ENCODE results near the gene RGCC.

The RGCC gene

GRCh38 chr13:41453620-41454019 lies 3.7 kb upstream of the RGCC start:
- Histone ChIP-seq H3K36me3 (ENCODE audit: insufficient read depth, low read length) (no peaks in the 10 kb centered on the region), H3K9ac (ENCODE audit: low read depth, low read length) (no peak overlapping the region), H3K9me3 (ENCODE audit: insufficient read depth, low read depth, low read length) (no peaks in the 10 kb centered on the region), H3K27ac (ENCODE audit: low read depth, low read length) (no peak overlapping the region), H3K27me3 (ENCODE audit: insufficient read depth, low read length) (peaks cover 59% of the 10 kb centered on the region), H3K4me1 (ENCODE audit: insufficient read depth, low read length) (no peaks in the 10 kb centered on the region), H3K4me3 (ENCODE audit: low read length) (no peak overlapping the region)
- 98% methylated on average over 6 of the region's 7 CpGs for WGBS

- 90% methylated on average over 21 of the region's 22 CpGs for WGBS
- H3K27ac ChIP-seq (ENCODE audit: low read depth, low read length): no peak overlapping the region
- H3K27me3 ChIP-seq (ENCODE audit: insufficient read depth, low read length): peaks cover 65% of the 10 kb centered on the region
- H3K4me1 ChIP-seq (ENCODE audit: insufficient read depth, low read length): no peaks in the 10 kb centered on the region
- H3K9ac ChIP-seq (ENCODE audit: low read depth, low read length): no peak overlapping the region
- no peaks in the 10 kb centered on the region for H3K9me3 ChIP-seq (ENCODE audit: insufficient read depth, low read depth, low read length)
- no peak overlapping the region for H3K4me3 ChIP-seq (ENCODE audit: low read length)
- H3K36me3 ChIP-seq (ENCODE audit: insufficient read depth, low read length): no peaks in the 10 kb centered on the region
Observed at GRCh38 chr13:41454170-41454569, 3.2 kb upstream of the RGCC start.

- Histone ChIP-seq H3K4me1 (ENCODE audit: insufficient read depth, low read length) (no peaks in the 10 kb centered on the region), H3K27ac (ENCODE audit: low read depth, low read length) (no peak overlapping the region), H3K4me3 (ENCODE audit: low read length) (no peak overlapping the region), H3K9me3 (ENCODE audit: insufficient read depth, low read depth, low read length) (no peaks in the 10 kb centered on the region), H3K27me3 (ENCODE audit: insufficient read depth, low read length) (peaks cover 78% of the 10 kb centered on the region), H3K9ac (ENCODE audit: low read depth, low read length) (no peak overlapping the region), H3K36me3 (ENCODE audit: insufficient read depth, low read length) (no peaks in the 10 kb centered on the region)
- WGBS: 41% methylated on average over 19 of the region's 19 CpGs
Observed at GRCh38 chr13:41455725-41456419, 1.5 kb upstream of the RGCC start.

- peak overlapping the region; percentile 59 for H3K4me3 ChIP-seq (ENCODE audit: low read length)
- 1% methylated on average over 53 of the region's 56 CpGs for WGBS
- no peaks in the 10 kb centered on the region for H3K36me3 ChIP-seq (ENCODE audit: insufficient read depth, low read length)
- no peak overlapping the region for H3K27ac ChIP-seq (ENCODE audit: low read depth, low read length)
- peaks cover 75% of the 10 kb centered on the region for H3K27me3 ChIP-seq (ENCODE audit: insufficient read depth, low read length)
- H3K4me1 ChIP-seq (ENCODE audit: insufficient read depth, low read length): no peaks in the 10 kb centered on the region
- H3K9ac ChIP-seq (ENCODE audit: low read depth, low read length): no peak overlapping the region
- H3K9me3 ChIP-seq (ENCODE audit: insufficient read depth, low read depth, low read length): no peaks in the 10 kb centered on the region
Observed at GRCh38 chr13:41457589-41458186, 338 bp downstream of the RGCC start.

- Histone ChIP-seq H3K9ac (ENCODE audit: low read depth, low read length) (no peak overlapping the region), H3K27ac (ENCODE audit: low read depth, low read length) (no peak overlapping the region), H3K4me1 (ENCODE audit: insufficient read depth, low read length) (no peaks in the 10 kb centered on the region), H3K9me3 (ENCODE audit: insufficient read depth, low read depth, low read length) (no peaks in the 10 kb centered on the region), H3K4me3 (ENCODE audit: low read length) (peak overlapping the region; percentile 59), H3K36me3 (ENCODE audit: insufficient read depth, low read length) (no peaks in the 10 kb centered on the region), H3K27me3 (ENCODE audit: insufficient read depth, low read length) (peaks cover 73% of the 10 kb centered on the region)
- WGBS: 4% methylated on average over 50 of the region's 50 CpGs
Observed at GRCh38 chr13:41458187-41458760, 924 bp downstream of the RGCC start.

GRCh38 chr13:41458761-41459431 lies 1.5 kb downstream of the RGCC start:
- H3K27ac ChIP-seq (ENCODE audit: low read depth, low read length): no peak overlapping the region
- H3K36me3 ChIP-seq (ENCODE audit: insufficient read depth, low read length): no peaks in the 10 kb centered on the region
- H3K9me3 ChIP-seq (ENCODE audit: insufficient read depth, low read depth, low read length): no peaks in the 10 kb centered on the region
- no peak overlapping the region for H3K9ac ChIP-seq (ENCODE audit: low read depth, low read length)
- peaks cover 69% of the 10 kb centered on the region for H3K27me3 ChIP-seq (ENCODE audit: insufficient read depth, low read length)
- H3K4me3 ChIP-seq (ENCODE audit: low read length): peak overlapping the region; percentile 59
- 58% methylated on average over 4 of the region's 4 CpGs for WGBS
- H3K4me1 ChIP-seq (ENCODE audit: insufficient read depth, low read length): no peaks in the 10 kb centered on the region

- no peaks in the 10 kb centered on the region for H3K4me1 ChIP-seq (ENCODE audit: insufficient read depth, low read length)
- H3K36me3 ChIP-seq (ENCODE audit: insufficient read depth, low read length): no peaks in the 10 kb centered on the region
- no peak overlapping the region for H3K9ac ChIP-seq (ENCODE audit: low read depth, low read length)
- no peak overlapping the region for H3K4me3 ChIP-seq (ENCODE audit: low read length)
- 84% methylated on average over 7 of the region's 7 CpGs for WGBS
- H3K9me3 ChIP-seq (ENCODE audit: insufficient read depth, low read depth, low read length): no peaks in the 10 kb centered on the region
- H3K27ac ChIP-seq (ENCODE audit: low read depth, low read length): no peak overlapping the region
- peaks cover 62% of the 10 kb centered on the region for H3K27me3 ChIP-seq (ENCODE audit: insufficient read depth, low read length)
Observed at GRCh38 chr13:41459432-41460073, 2.2 kb downstream of the RGCC start.

GRCh38 chr13:41460074-41460465 lies 2.7 kb downstream of the RGCC start:
- Histone ChIP-seq H3K4me1 (ENCODE audit: insufficient read depth, low read length) (no peaks in the 10 kb centered on the region), H3K27ac (ENCODE audit: low read depth, low read length) (no peak overlapping the region), H3K36me3 (ENCODE audit: insufficient read depth, low read length) (no peaks in the 10 kb centered on the region), H3K9me3 (ENCODE audit: insufficient read depth, low read depth, low read length) (no peaks in the 10 kb centered on the region), H3K4me3 (ENCODE audit: low read length) (no peak overlapping the region), H3K27me3 (ENCODE audit: insufficient read depth, low read length) (peaks cover 57% of the 10 kb centered on the region), H3K9ac (ENCODE audit: low read depth, low read length) (no peak overlapping the region)
- WGBS: 88% methylated on average over 2 of the region's 2 CpGs

- 17% methylated on average over 1 of the region's 2 CpGs for WGBS
- Histone ChIP-seq H3K36me3 (ENCODE audit: insufficient read depth, low read length) (no peaks in the 10 kb centered on the region), H3K27me3 (ENCODE audit: insufficient read depth, low read length) (peaks cover 48% of the 10 kb centered on the region), H3K27ac (ENCODE audit: low read depth, low read length) (no peak overlapping the region), H3K9me3 (ENCODE audit: insufficient read depth, low read depth, low read length) (no peaks in the 10 kb centered on the region), H3K4me3 (ENCODE audit: low read length) (no peak overlapping the region), H3K4me1 (ENCODE audit: insufficient read depth, low read length) (no peaks in the 10 kb centered on the region), H3K9ac (ENCODE audit: low read depth, low read length) (no peak overlapping the region)
Observed at GRCh38 chr13:41460930-41461329, 3.6 kb downstream of the RGCC start.

- no peak overlapping the region for H3K9ac ChIP-seq (ENCODE audit: low read depth, low read length)
- no peaks in the 10 kb centered on the region for H3K9me3 ChIP-seq (ENCODE audit: insufficient read depth, low read depth, low read length)
- H3K4me3 ChIP-seq (ENCODE audit: low read length): no peak overlapping the region
- H3K27ac ChIP-seq (ENCODE audit: low read depth, low read length): no peak overlapping the region
- H3K36me3 ChIP-seq (ENCODE audit: insufficient read depth, low read length): no peaks in the 10 kb centered on the region
- no peaks in the 10 kb centered on the region for H3K4me1 ChIP-seq (ENCODE audit: insufficient read depth, low read length)
- 96% methylated on average over 2 of the region's 3 CpGs for WGBS
- H3K27me3 ChIP-seq (ENCODE audit: insufficient read depth, low read length): peaks cover 41% of the 10 kb centered on the region
Observed at GRCh38 chr13:41461527-41462139, 4.3 kb downstream of the RGCC start.
